ENCODE results near the gene YIPF4.
A peak's percentile ranks its signal among the peaks of the same experiment; 100 is the strongest.
"Not testable (repeated sequence)": the region's sequence is repeated elsewhere in the genome, so short reads cannot be mapped to it uniquely, and the experiment has no call there.

Gene YIPF4

GRCh38 chr2:32289165-32289999, 11.7 kb downstream of the YIPF4 start:
- DNase-seq (ENCODE audit: low read depth): no peak

- no peak for DNase-seq (ENCODE audit: low read depth)
These were observed 12.3 kb downstream of the YIPF4 start for GRCh38 chr2:32290000-32290339.

- DNase-seq (ENCODE audit: low read depth): no peak
These were observed 14.0 kb downstream of the YIPF4 start for GRCh38 chr2:32291746-32292145.

- not testable (repeated sequence) for DNase-seq (ENCODE audit: low read depth)
These were observed 15.8 kb downstream of the YIPF4 start for GRCh38 chr2:32293493-32293892.

GRCh38 chr2:32293966-32294562, 16.4 kb downstream of the YIPF4 start:
- DNase-seq (ENCODE audit: low read depth): not testable (repeated sequence)

- no peak for DNase-seq (ENCODE audit: low read depth)
These were observed 32.9 kb downstream of the YIPF4 start for GRCh38 chr2:32310577-32310976.

GRCh38 chr2:32314886-32315285, 37.2 kb downstream of the YIPF4 start:
- DNase-seq (ENCODE audit: low read depth): no peak

- not testable (repeated sequence) for DNase-seq (ENCODE audit: low read depth)
These were observed 51.0 kb downstream of the YIPF4 start for GRCh38 chr2:32328679-32329078.

- DNase-seq (ENCODE audit: low read depth): not testable (repeated sequence)
These were observed 51.7 kb downstream of the YIPF4 start for GRCh38 chr2:32329180-32329980.

- DNase-seq (ENCODE audit: low read depth): no peak
These were observed 52.4 kb downstream of the YIPF4 start for GRCh38 chr2:32330136-32330535.

GRCh38 chr2:32342801-32343200, 65.1 kb downstream of the YIPF4 start:
- no peak for DNase-seq (ENCODE audit: low read depth)

GRCh38 chr2:32350797-32351196, 73.1 kb downstream of the YIPF4 start:
- DNase-seq (ENCODE audit: low read depth): not testable (repeated sequence)

GRCh38 chr2:32355976-32356680, 78.4 kb downstream of the YIPF4 start:
- no peak for DNase-seq (ENCODE audit: low read depth)

- peak; percentile 79 for DNase-seq (ENCODE audit: low read depth)
These were observed 79.1 kb downstream of the YIPF4 start, which contains the start of gene BIRC6 for GRCh38 chr2:32356681-32357317. Gene BIRC6, plus strand, starts transcription at chr2:32357023. Its CDS starts 139 bp downstream, at chr2:32357162.

- no peak for DNase-seq (ENCODE audit: low read depth)
These were observed 79.8 kb downstream of the YIPF4 start for GRCh38 chr2:32357318-32358110.

- no peak for DNase-seq (ENCODE audit: low read depth)
These were observed 80.4 kb downstream of the YIPF4 start for GRCh38 chr2:32358111-32358482.

GRCh38 chr2:32360416-32360815, 82.7 kb downstream of the YIPF4 start:
- no peak for DNase-seq (ENCODE audit: low read depth)

- DNase-seq (ENCODE audit: low read depth): not testable (repeated sequence)
These were observed 85.3 kb downstream of the YIPF4 start for GRCh38 chr2:32362997-32363396.

GRCh38 chr2:32363597-32363996, 85.9 kb downstream of the YIPF4 start:
- DNase-seq (ENCODE audit: low read depth): no peak

- not testable (repeated sequence) for DNase-seq (ENCODE audit: low read depth)
These were observed 86.6 kb downstream of the YIPF4 start for GRCh38 chr2:32364290-32364689.

- not testable (repeated sequence) for DNase-seq (ENCODE audit: low read depth)
These were observed 88.0 kb downstream of the YIPF4 start for GRCh38 chr2:32365679-32366078.

Data from HS-27A (cell line).